ENCODE results near the gene DCST2. TPM values are rescaled to one million over a fixed set of nuclear protein-coding genes. Genes with fewer than 3 reads are reported as not detected.

DCST2 gene
- polyA plus RNA-seq, 1 donor from 2014 or later, result 1.8 TPM

DNA sequence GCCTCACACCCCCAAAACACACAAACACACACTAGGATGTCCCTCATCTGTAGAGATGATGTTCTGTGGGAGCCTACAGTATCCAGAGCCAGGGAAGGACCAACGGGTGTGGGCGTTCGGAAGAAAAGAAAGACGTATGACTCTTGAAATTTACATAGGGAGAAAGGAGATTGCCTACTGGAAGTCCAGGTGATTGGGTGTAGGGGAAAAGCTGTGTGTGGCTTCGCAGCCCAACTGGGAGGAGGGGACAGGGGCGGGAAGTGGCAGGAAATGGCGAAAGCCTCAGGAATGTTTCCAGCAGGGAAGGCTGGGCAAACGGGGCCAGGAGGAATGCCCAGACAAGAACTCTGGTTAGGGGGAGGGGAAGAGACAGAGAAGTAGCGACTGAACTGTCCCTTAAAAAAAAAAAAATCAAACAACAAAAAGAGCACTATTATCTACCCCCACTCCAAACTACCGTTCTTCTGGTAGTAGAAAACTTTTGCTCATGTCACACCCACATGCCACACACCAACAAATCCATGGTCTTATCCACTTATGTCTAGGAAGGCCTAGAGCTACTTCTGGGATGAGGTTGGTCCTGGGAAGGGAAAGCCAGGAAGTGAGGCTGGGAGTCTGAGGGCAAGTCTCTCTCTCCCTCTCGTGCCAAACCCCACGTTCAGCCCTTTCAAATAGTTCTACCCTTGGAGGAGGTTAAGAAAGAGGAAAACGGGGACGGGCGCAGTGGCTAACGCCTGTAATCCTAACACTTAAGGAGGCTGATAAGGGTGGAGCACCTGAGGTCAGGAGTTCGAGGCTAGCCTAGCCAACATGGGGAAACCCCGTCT is 60.9 kb downstream of the DCST2 start:
- no peak overlapping the region for H2AFZ ChIP-seq (ENCODE audit: low read depth, low read length)
- peaks cover 3% of the 10 kb centered on the region for H3F3A ChIP-seq (ENCODE audit: insufficient read depth, low read length, poor library complexity, severe bottlenecking)
- H3K36me3 ChIP-seq (ENCODE audit: insufficient read depth, low read length), result no peaks in the 10 kb centered on the region
- TF ChIP-seq TAF1 (IDR thresholded peaks at IDR 0.05; ENCODE audit: low read depth), result no peak
- no peak for TF ChIP-seq EZH2 (IDR thresholded peaks at IDR 0.05; ENCODE audit: borderline replicate concordance, insufficient read depth, low read length, poor library complexity, severe bottlenecking)
- TF ChIP-seq REST (IDR thresholded peaks at IDR 0.05; ENCODE audit: borderline replicate concordance), result no peak
- no peak for TF ChIP-seq EP300 (conservative IDR thresholded peaks at IDR 0.05; ENCODE audit: poor library complexity, severe bottlenecking)
- TF ChIP-seq POLR2AphosphoS5 (IDR thresholded peaks at IDR 0.05), result no peak
- TF ChIP-seq SMC3 (conservative IDR thresholded peaks at IDR 0.05; ENCODE audit: poor library complexity), result no peak
- no peak for TF ChIP-seq MXI1 (conservative IDR thresholded peaks at IDR 0.05; ENCODE audit: poor library complexity, severe bottlenecking)
- TF ChIP-seq CTCF (IDR thresholded peaks at IDR 0.05; ENCODE audit: poor library complexity, severe bottlenecking), result no peak
- TF ChIP-seq RAD21 (conservative IDR thresholded peaks at IDR 0.05), result no peak
- no peaks in the 10 kb centered on the region for H3K9me3 ChIP-seq (ENCODE audit: low read length)
- H3K4me3 ChIP-seq (ENCODE audit: low read length), result peak overlapping the region; percentile 83
- no peak overlapping the region for H3K27ac ChIP-seq (ENCODE audit: low read length)
- peak overlapping the region; percentile 5 for H3K9ac ChIP-seq (ENCODE audit: low read length)
- no peaks in the 10 kb centered on the region for H4K20me1 ChIP-seq (ENCODE audit: insufficient read depth)
- no peak overlapping the region for H3K4me2 ChIP-seq (ENCODE audit: low read length)
- no peaks in the 10 kb centered on the region for H3K27me3 ChIP-seq (ENCODE audit: insufficient read depth, low read depth, low read length)
- peaks cover 24% of the 10 kb centered on the region for H3K79me2 ChIP-seq (replicated peaks; ENCODE audit: insufficient read depth, low read length)
- no peaks in the 10 kb centered on the region for H3K9me2 ChIP-seq (ENCODE audit: insufficient read depth, low read length)

DNA sequence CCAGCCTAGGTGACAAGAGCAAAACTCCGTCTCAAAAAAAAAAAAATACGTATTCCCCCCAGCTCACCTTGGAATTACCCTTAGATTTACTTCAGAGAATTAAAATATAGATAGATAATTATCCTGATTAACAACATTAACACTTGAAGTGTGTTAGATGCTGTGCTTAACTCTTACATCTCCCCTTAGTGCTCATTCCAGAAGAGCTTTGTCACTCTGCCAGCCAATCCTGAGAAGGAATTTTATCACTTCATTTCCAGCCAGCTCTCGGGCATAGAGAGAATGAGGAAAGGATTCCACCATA is 61.4 kb downstream of the DCST2 start:
- no peaks in the 10 kb centered on the region for H3K36me3 ChIP-seq (ENCODE audit: insufficient read depth, low read length)
- no peak overlapping the region for H3K4me2 ChIP-seq (ENCODE audit: low read length)
- H3K27me3 ChIP-seq (ENCODE audit: insufficient read depth, low read depth, low read length), result no peaks in the 10 kb centered on the region
- H4K20me1 ChIP-seq (ENCODE audit: insufficient read depth), result no peaks in the 10 kb centered on the region
- H3K27ac ChIP-seq (ENCODE audit: low read length), result no peak overlapping the region
- peaks cover 3% of the 10 kb centered on the region for H3F3A ChIP-seq (ENCODE audit: insufficient read depth, low read length, poor library complexity, severe bottlenecking)
- H3K9me3 ChIP-seq (ENCODE audit: low read length), result no peaks in the 10 kb centered on the region
- TF ChIP-seq TAF1 (IDR thresholded peaks at IDR 0.05; ENCODE audit: low read depth) (no peak), EP300 (conservative IDR thresholded peaks at IDR 0.05; ENCODE audit: poor library complexity, severe bottlenecking) (no peak), RAD21 (conservative IDR thresholded peaks at IDR 0.05) (no peak), POLR2AphosphoS5 (IDR thresholded peaks at IDR 0.05) (no peak), CTCF (IDR thresholded peaks at IDR 0.05; ENCODE audit: poor library complexity, severe bottlenecking) (no peak), REST (IDR thresholded peaks at IDR 0.05; ENCODE audit: borderline replicate concordance) (no peak), EZH2 (IDR thresholded peaks at IDR 0.05; ENCODE audit: borderline replicate concordance, insufficient read depth, low read length, poor library complexity, severe bottlenecking) (no peak), MXI1 (conservative IDR thresholded peaks at IDR 0.05; ENCODE audit: poor library complexity, severe bottlenecking) (no peak), SMC3 (conservative IDR thresholded peaks at IDR 0.05; ENCODE audit: poor library complexity) (no peak)
- H3K9me2 ChIP-seq (ENCODE audit: insufficient read depth, low read length), result no peaks in the 10 kb centered on the region
- H3K4me3 ChIP-seq (ENCODE audit: low read length), result no peak overlapping the region
- H2AFZ ChIP-seq (ENCODE audit: low read depth, low read length), result no peak overlapping the region
- H3K9ac ChIP-seq (ENCODE audit: low read length), result no peak overlapping the region
- H3K79me2 ChIP-seq (replicated peaks; ENCODE audit: insufficient read depth, low read length), result peaks cover 19% of the 10 kb centered on the region

Measured in neural cell (in vitro differentiated cells).